CD14-positive monocyte (primary cell): ENCODE measurements around the gene GATD1. TPM values are rescaled to one million over a fixed set of nuclear protein-coding genes. Genes with fewer than 3 reads are reported as not detected.

ENCODE experiments used
- DNase-seq, 3 donors: peaks; one replicate each; pipeline ENCODE4 v3.0.0-alpha.2; 2011 to 2022
- H2AFZ ChIP-seq: 2 replicates; pipeline ENCODE4 v1.6.0; 2012; ENCODE audit warnings: mild to moderate bottlenecking, low read depth, low read length, inconsistent platforms; ENCODE audit not compliant: insufficient read depth, poor library complexity, severe bottlenecking
- H3K27ac ChIP-seq, 2 donors: 1 replicate in 1 of 2; 2 replicates in 1 of 2; pipeline ENCODE4 v1.5.1; 2012 to 2013; ENCODE audit warnings: low read length in 2 of 2, control low read depth in 1 of 2, inconsistent platforms in 1 of 2, low read depth in 1 of 2, mild to moderate bottlenecking in 1 of 2
- H3K27me3 ChIP-seq, 2 donors: one replicate each; pipeline versions ENCODE4 v1.6.0 to v1.6.1; 2011 to 2013; ENCODE audit warnings: low read length in 2 of 2; ENCODE audit not compliant: control insufficient read depth in 2 of 2, insufficient read depth in 2 of 2
- H3K36me3 ChIP-seq, 2 donors: replicated peaks in 1 of 2; 1 replicate in 1 of 2; 2 replicates in 1 of 2; pipeline versions ENCODE4 v1.5.1 to v1.6.1; 2012 to 2013; ENCODE audit warnings: low read length in 2 of 2, control low read depth in 1 of 2, inconsistent platforms in 1 of 2, mild to moderate bottlenecking in 1 of 2; ENCODE audit not compliant: insufficient read depth in 2 of 2, control insufficient read depth in 1 of 2
- H3K4me1 ChIP-seq, 2 donors: 1 replicate in 1 of 2; 2 replicates in 1 of 2; pipeline versions ENCODE4 v1.5.1 to v1.6.1; 2012 to 2013; ENCODE audit warnings: low read length in 2 of 2, control low read depth in 1 of 2, inconsistent platforms in 1 of 2, mild to moderate bottlenecking in 1 of 2, moderate library complexity in 1 of 2; ENCODE audit not compliant: insufficient read depth in 2 of 2, control insufficient read depth in 1 of 2
- H3K4me2 ChIP-seq: replicated peaks from 2 replicates; pipeline ENCODE3; 2012; ENCODE audit warnings: low read length, moderate library complexity, mild to moderate bottlenecking; ENCODE audit not compliant: poor library complexity, severe bottlenecking; ENCODE audit errors: extremely low read depth
- H3K4me3 ChIP-seq, 3 experiments: fragments of 200-600 bp in 1 of 3; sonication (generic) in 1 of 3; replicated peaks in 1 of 3; 1 replicate in 2 of 3; 2 replicates in 1 of 3; pipeline ENCODE4 v1.5.1; 2011 to 2013; ENCODE audit warnings: low read length in 3 of 3, mild to moderate bottlenecking in 3 of 3, control low read depth in 2 of 3, low read depth in 2 of 3, inconsistent platforms in 1 of 3, moderate library complexity in 1 of 3
- H3K79me2 ChIP-seq: 2 replicates; pipeline ENCODE4 v1.6.0; 2012; ENCODE audit warnings: mild to moderate bottlenecking, control low read depth, inconsistent platforms, low read length, moderate library complexity; ENCODE audit not compliant: insufficient read depth
- H3K9ac ChIP-seq: 2 replicates; pipeline ENCODE4 v1.6.0; 2017; ENCODE audit warnings: low read length, mild to moderate bottlenecking; ENCODE audit not compliant: insufficient read depth, poor library complexity, severe bottlenecking
- H3K9me3 ChIP-seq, 2 donors: replicated peaks in 1 of 2; 1 replicate in 1 of 2; 2 replicates in 1 of 2; pipeline versions ENCODE4 v1.5.1 to v1.6.1; 2012 to 2013; ENCODE audit warnings: low read length in 2 of 2, control low read depth in 1 of 2; ENCODE audit not compliant: control insufficient read depth in 1 of 2, insufficient read depth in 1 of 2
- H4K20me1 ChIP-seq: 2 replicates; pipeline ENCODE4 v1.6.0; 2012; ENCODE audit warnings: mild to moderate bottlenecking, low read length, control low read depth, moderate library complexity; ENCODE audit not compliant: insufficient read depth
- H3K27ac Mint-ChIP-seq, 7 donors: one replicate each; pipeline ENCODE4 v1.8.0; 2020; ENCODE audit warnings: mild to moderate bottlenecking in 7 of 7, mixed read lengths in 7 of 7, moderate library complexity in 6 of 7, inconsistent platforms in 2 of 7
- H3K27me3 Mint-ChIP-seq, 3 donors: one replicate each; pipeline ENCODE4 v1.8.0; 2021 to 2022; ENCODE audit warnings: low read depth in 3 of 3, mild to moderate bottlenecking in 3 of 3, mixed read lengths in 3 of 3, moderate library complexity in 3 of 3, inconsistent platforms in 1 of 3
- H3K36me3 Mint-ChIP-seq, 2 donors: one replicate each; pipeline ENCODE4 v1.8.0; 2020; ENCODE audit warnings: mixed read lengths in 2 of 2, inconsistent platforms in 1 of 2, mild to moderate bottlenecking in 1 of 2
- H3K4me1 Mint-ChIP-seq: one replicate; pipeline ENCODE4 v1.8.0; 2020; ENCODE audit warnings: mild to moderate bottlenecking, mixed read lengths
- H3K4me3 Mint-ChIP-seq, 2 donors: one replicate each; pipeline ENCODE4 v1.8.0; 2020; ENCODE audit warnings: mild to moderate bottlenecking in 2 of 2, mixed read lengths in 2 of 2, moderate library complexity in 1 of 2
- H3K9me3 Mint-ChIP-seq, 7 donors: one replicate each; pipeline ENCODE4 v1.8.0; 2020 to 2022; ENCODE audit warnings: mixed read lengths in 7 of 7, mild to moderate bottlenecking in 6 of 7, moderate library complexity in 6 of 7, inconsistent platforms in 2 of 7
- WGBS: methylation state at CpG from one replicate; pipeline ENCODE4 v1.1.5; 2013; ENCODE audit warnings: missing lambda C conversion rate; ENCODE audit not compliant: insufficient coverage; 5-methylcytosine and 5-hydroxymethylcytosine counted together
- intact Hi-C, 2 donors: fragments of 100-400 bp; cut with micrococcal nuclease; formaldehyde crosslinking; loops; one replicate each; pipeline versions ENCODE4 v1.15.0 to v1.15.1; 2023
- polyA plus RNA-seq, 3 donors: library from polyadenylated mRNA; depleted of rRNA in 1 of 3; unstranded in 2 of 3; stranded (reverse) in 1 of 3; fragments of 300-500 nt in 2 of 3; fragments of >200 nt in 1 of 3; fragmentation: Illumina TruSeq in 2 of 3; gene quantifications; 1 replicate in 2 of 3; 2 replicates in 1 of 3; pipeline ENCODE4 v1.2.3, GENCODE V29; 2012 to 2021
- TF ChIP-seq, protein P1 (sequence below): fragments of 200-600 bp; IDR thresholded peaks from one replicate; pipeline ENCODE4 v1.8.0; 2022; ENCODE audit warnings: antibody characterized with exemption, mild to moderate bottlenecking

The GATD1 gene
- polyA plus RNA-seq, 3 donors = 4.5 to 45.6 (median 4.6) TPM

GRCh38 chr11:749731-750130 lies 27.6 kb downstream of the GATD1 start:
- no peaks in the 10 kb centered on the region for H3K27me3 ChIP-seq
- peaks cover 10 to 16% of the 10 kb centered on the region in 2 donors for H3K36me3 ChIP-seq
- no peaks in the 10 kb centered on the region for H3K27me3 Mint-ChIP-seq
- TF ChIP-seq, protein P1, sequence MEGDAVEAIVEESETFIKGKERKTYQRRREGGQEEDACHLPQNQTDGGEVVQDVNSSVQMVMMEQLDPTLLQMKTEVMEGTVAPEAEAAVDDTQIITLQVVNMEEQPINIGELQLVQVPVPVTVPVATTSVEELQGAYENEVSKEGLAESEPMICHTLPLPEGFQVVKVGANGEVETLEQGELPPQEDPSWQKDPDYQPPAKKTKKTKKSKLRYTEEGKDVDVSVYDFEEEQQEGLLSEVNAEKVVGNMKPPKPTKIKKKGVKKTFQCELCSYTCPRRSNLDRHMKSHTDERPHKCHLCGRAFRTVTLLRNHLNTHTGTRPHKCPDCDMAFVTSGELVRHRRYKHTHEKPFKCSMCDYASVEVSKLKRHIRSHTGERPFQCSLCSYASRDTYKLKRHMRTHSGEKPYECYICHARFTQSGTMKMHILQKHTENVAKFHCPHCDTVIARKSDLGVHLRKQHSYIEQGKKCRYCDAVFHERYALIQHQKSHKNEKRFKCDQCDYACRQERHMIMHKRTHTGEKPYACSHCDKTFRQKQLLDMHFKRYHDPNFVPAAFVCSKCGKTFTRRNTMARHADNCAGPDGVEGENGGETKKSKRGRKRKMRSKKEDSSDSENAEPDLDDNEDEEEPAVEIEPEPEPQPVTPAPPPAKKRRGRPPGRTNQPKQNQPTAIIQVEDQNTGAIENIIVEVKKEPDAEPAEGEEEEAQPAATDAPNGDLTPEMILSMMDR = no peak
- H3K4me1 Mint-ChIP-seq = peaks cover 38% of the 10 kb centered on the region
- H3K9ac ChIP-seq = peak overlapping the region; percentile 10
- peak overlapping the region; percentile 91 to 97 (median 95) for H3K27ac Mint-ChIP-seq
- DNase-seq = peak; percentile 62 to 79 (median 78)
- intact Hi-C loops = loop anchor here in 1 of 2 donors (5.0 kb wide), 1 partner anchor 48 kb away; the partner anchor contains the start of gene SLC25A22
- peak overlapping the region; percentile 74 for H3K4me2 ChIP-seq
- H3K36me3 Mint-ChIP-seq = peaks cover 8 to 29% of the 10 kb centered on the region in 2 donors
- H3K9me3 Mint-ChIP-seq = no peaks in the 10 kb centered on the region
- peaks cover 72% of the 10 kb centered on the region for H4K20me1 ChIP-seq
- WGBS = 10% methylated on average over 2 of the region's 2 CpGs
- H3K79me2 ChIP-seq = peaks cover 83% of the 10 kb centered on the region
- H3K4me3 ChIP-seq = peak overlapping the region in 1 of 3 experiments; percentile 87
- H3K27ac ChIP-seq = peak overlapping the region; percentile 92 to 98
- no peaks in the 10 kb centered on the region for H3K9me3 ChIP-seq
- H2AFZ ChIP-seq = no peak overlapping the region
- H3K4me1 ChIP-seq = peaks cover 33 to 60% of the 10 kb centered on the region in 2 donors
- peak overlapping the region; percentile 50 to 80 for H3K4me3 Mint-ChIP-seq

- peaks cover 8 to 21% of the 10 kb centered on the region in 2 donors for H3K36me3 Mint-ChIP-seq
- peak overlapping the region; percentile 87 to 98 (median 90) for H3K4me3 ChIP-seq
- WGBS = 0% methylated on average over 15 of the region's 18 CpGs
- intact Hi-C loops = loop anchor here (1.0 to 5.0 kb wide), 2 partner anchors 48 to 49 kb away; partner anchors contain the start of gene SLC25A22 (in 1 of the 2)
- peaks cover 33 to 61% of the 10 kb centered on the region in 2 donors for H3K4me1 ChIP-seq
- H3K9me3 ChIP-seq = no peaks in the 10 kb centered on the region
- H4K20me1 ChIP-seq = peaks cover 55% of the 10 kb centered on the region
- peak overlapping the region; percentile 96 for H3K9ac ChIP-seq
- peaks cover 6 to 14% of the 10 kb centered on the region in 2 donors for H3K36me3 ChIP-seq
- peak overlapping the region; percentile 81 to 90 for H3K4me3 Mint-ChIP-seq
- peak overlapping the region; percentile 96 for H2AFZ ChIP-seq
- peak overlapping the region; percentile 92 to 98 for H3K27ac ChIP-seq
- TF ChIP-seq, protein P1 = no peak
- no peaks in the 10 kb centered on the region for H3K9me3 Mint-ChIP-seq
- peaks cover 66% of the 10 kb centered on the region for H3K79me2 ChIP-seq
- peaks cover 38% of the 10 kb centered on the region for H3K4me1 Mint-ChIP-seq
- H3K27ac Mint-ChIP-seq = peak overlapping the region; percentile 91 to 97 (median 96)
- no peaks in the 10 kb centered on the region for H3K27me3 ChIP-seq
- H3K4me2 ChIP-seq = peak overlapping the region; percentile 74
- H3K27me3 Mint-ChIP-seq = no peaks in the 10 kb centered on the region
- DNase-seq = peak in 1 of 3 donors; percentile 32
Observed at GRCh38 chr11:748007-748359, 29.3 kb downstream of the GATD1 start.
